Colonic mucosa (tissue), 4 donors: ENCODE data around the gene GAPVD1. TPM values are rescaled to one million over a fixed set of nuclear protein-coding genes. Genes with fewer than 3 reads are reported as not detected.

Experiments
- DNase-seq: peaks from one replicate; pipeline ENCODE4 v3.0.0-alpha.2; 2020
- H3K27ac ChIP-seq: fragments of 200-600 bp; one replicate; pipeline ENCODE4 v1.8.0; 2021
- H3K27me3 ChIP-seq: fragments of 200-600 bp; one replicate; pipeline ENCODE4 v1.8.0; 2021
- H3K36me3 ChIP-seq: fragments of 200-600 bp; one replicate; pipeline ENCODE4 v1.8.0; 2021
- H3K4me1 ChIP-seq: fragments of 200-600 bp; one replicate; pipeline ENCODE4 v1.8.0; 2021; ENCODE audit warnings: mild to moderate bottlenecking
- H3K4me3 ChIP-seq: fragments of 200-600 bp; one replicate; pipeline ENCODE4 v1.8.0; 2021
- H3K9ac ChIP-seq, 2 donors: one replicate each; pipeline ENCODE4 v1.7.0; 2013; ENCODE audit warnings: control low read depth in 2 of 2, low read depth in 2 of 2, low read length in 2 of 2
- H3K9me3 ChIP-seq: fragments of 200-600 bp; one replicate; pipeline ENCODE4 v1.8.0; 2021
- intact Hi-C: fragments of 100-400 bp; cut with DNase I; formaldehyde crosslinking; loops from one replicate; pipeline ENCODE4 v1.14.1; 2022
- total RNA-seq, 2 donors: library from RNA; stranded (reverse); fragmentation: NEBNext Ultra II Directional in 1 of 2; extraction: Animal tissue kit (Norgen Biotek cat#: 25700) in 1 of 2; gene quantifications; one replicate each; pipeline ENCODE4 v1.2.1, GENCODE V29; 2021
- TF ChIP-seq, protein P1 (sequence below): fragments of 200-600 bp; IDR thresholded peaks from one replicate; pipeline ENCODE4 v1.8.0; 2022; ENCODE audit warnings: antibody characterized with exemption, mild to moderate bottlenecking
- donor health status: healthy.
- donor health status: DM: no; HTN: no; CAD: no.
- donor health status: DM: no; HTN: no; CAD: no.

GAPVD1 gene
- total RNA-seq, 2 donors from 2014 or later, result 38.9 to 42.0 TPM

DNA sequence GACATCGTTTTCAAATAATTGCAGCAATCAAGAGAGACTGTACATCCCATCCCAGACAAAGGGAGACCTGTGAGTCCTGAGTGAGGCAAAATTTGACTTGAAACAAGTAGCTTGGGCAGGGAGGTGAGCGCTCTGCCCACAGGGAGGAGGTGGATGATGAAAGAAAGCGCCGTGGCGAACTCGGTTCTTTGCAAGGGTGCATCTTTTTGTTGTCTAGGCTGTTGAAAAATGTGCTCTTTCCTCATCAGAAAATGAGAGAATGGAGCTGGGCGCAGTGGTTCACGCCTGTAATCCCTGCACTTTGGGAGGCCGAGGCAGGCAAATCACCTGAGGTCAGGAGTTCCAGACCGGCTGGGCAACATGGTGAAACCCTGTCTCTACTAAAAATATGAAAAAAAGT is 150.5 kb downstream of the GAPVD1 start:
- Histone ChIP-seq H3K4me3 (no peak overlapping the region), H3K9ac (no peak overlapping the region), H3K27me3 (no peaks in the 10 kb centered on the region), H3K36me3 (no peaks in the 10 kb centered on the region), H3K4me1 (peaks cover 5% of the 10 kb centered on the region), H3K27ac (no peak overlapping the region), H3K9me3 (no peaks in the 10 kb centered on the region)
- DNase-seq, result no peak
- TF ChIP-seq, protein P1, sequence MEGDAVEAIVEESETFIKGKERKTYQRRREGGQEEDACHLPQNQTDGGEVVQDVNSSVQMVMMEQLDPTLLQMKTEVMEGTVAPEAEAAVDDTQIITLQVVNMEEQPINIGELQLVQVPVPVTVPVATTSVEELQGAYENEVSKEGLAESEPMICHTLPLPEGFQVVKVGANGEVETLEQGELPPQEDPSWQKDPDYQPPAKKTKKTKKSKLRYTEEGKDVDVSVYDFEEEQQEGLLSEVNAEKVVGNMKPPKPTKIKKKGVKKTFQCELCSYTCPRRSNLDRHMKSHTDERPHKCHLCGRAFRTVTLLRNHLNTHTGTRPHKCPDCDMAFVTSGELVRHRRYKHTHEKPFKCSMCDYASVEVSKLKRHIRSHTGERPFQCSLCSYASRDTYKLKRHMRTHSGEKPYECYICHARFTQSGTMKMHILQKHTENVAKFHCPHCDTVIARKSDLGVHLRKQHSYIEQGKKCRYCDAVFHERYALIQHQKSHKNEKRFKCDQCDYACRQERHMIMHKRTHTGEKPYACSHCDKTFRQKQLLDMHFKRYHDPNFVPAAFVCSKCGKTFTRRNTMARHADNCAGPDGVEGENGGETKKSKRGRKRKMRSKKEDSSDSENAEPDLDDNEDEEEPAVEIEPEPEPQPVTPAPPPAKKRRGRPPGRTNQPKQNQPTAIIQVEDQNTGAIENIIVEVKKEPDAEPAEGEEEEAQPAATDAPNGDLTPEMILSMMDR, result no peak
- intact Hi-C loops, result loop anchor here (10.0 kb wide), 1 partner anchor 143 kb away; no protein-coding TSS in a partner anchor

DNA sequence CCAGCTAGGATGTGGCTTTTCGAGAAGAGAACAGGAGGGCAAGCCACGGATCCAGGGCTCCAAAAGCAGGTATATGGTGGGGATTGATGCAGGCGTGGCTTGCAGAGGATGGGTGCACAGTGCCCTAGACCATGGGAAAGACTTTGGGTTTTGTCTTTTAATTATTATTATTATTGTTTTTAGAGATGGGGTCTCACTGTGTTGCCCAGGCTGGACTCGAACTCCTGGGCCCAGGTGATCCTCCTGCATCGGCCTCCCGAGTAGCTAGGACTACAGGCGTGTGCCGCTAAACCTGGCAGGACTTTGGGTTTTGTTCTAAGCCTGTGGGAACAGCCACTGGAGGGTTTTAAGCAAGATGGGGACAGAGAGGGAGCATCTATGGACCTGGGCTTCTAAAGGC is 152.0 kb downstream of the GAPVD1 start:
- Histone ChIP-seq H3K9ac (no peak overlapping the region), H3K4me3 (no peak overlapping the region), H3K4me1 (peaks cover 1% of the 10 kb centered on the region), H3K36me3 (no peaks in the 10 kb centered on the region), H3K27me3 (no peaks in the 10 kb centered on the region), H3K9me3 (no peaks in the 10 kb centered on the region), H3K27ac (no peak overlapping the region)
- no peak for DNase-seq
- TF ChIP-seq, protein P1, result no peak
- intact Hi-C loops, result loop anchor here (10.0 kb wide), 1 partner anchor 141 kb away; no protein-coding TSS in a partner anchor

DNA sequence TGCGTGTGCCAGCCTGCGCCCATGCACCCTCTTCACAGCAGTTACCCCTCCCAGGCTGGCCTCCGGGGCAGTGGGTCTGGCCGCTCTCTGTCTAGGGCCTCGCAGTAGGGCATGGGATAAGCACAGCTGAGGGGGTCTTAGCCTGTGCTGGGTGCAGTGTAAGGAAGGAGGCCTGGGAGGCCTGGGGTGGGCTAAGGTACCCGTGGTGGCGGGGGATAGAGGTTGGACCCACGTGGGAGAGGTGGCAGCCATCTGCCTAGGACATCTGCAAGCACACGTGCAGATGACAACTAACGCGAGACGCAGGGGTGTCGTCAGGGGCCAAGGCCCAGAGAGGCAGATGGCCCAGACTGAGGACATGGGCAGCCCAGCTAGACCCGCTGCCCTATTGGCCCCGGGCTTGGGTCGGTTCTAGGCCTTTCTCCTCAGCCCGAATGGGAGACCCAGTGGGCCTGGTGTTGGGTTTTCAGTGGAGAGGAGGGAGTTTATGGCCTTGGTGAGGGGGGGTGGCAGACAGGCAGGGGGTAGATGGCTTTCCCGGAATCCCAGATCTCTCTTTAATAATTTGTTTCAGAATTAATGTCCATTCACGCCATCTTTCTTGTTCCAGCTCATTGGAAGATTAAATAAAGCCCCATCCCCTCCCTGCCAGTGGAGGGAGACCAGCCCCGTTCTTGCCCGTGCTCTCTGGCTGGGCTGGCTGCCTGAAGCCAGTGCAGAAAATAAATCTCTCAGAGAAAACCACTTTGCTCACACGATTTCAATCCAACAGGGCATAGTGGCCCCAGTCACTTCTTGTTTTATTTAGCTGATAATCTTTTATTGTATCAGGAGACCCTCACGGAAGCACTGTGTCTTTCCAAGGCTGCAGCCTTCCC is 154.2 kb downstream of the GAPVD1 start:
- Histone ChIP-seq H3K4me1 (no peaks in the 10 kb centered on the region), H3K9me3 (no peaks in the 10 kb centered on the region), H3K27ac (no peak overlapping the region), H3K27me3 (no peaks in the 10 kb centered on the region), H3K9ac (no peak overlapping the region), H3K36me3 (no peaks in the 10 kb centered on the region), H3K4me3 (no peak overlapping the region)
- TF ChIP-seq, protein P1, result no peak
- DNase-seq, result no peak
- intact Hi-C loops, result loop anchor here (10.0 kb wide), 1 partner anchor 139 kb away; no protein-coding TSS in a partner anchor

DNA sequence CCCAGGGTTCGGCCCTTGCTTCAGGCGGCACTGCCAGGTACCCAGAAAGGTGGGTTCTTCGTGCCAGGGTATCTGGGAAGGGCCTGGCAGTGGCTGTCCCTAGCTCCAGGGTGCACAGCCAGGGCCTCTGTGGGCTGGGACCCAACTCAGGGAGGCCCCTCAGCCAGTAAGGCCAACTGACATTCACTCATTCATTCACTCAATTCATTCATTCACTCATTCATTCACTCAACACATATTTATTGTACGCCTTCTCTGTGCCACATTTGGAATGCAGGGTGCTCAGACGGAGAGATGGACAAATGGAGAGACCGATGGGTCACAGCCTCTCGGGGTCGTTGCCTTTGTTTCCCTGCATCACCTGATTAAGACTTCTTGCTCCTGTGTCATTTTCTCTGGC is 154.9 kb downstream of the GAPVD1 start:
- intact Hi-C loops, result loop anchor here (10.0 kb wide), 1 partner anchor 138 kb away; no protein-coding TSS in a partner anchor
- DNase-seq, result no peak
- TF ChIP-seq, protein P1, result no peak
- Histone ChIP-seq H3K9ac (no peak overlapping the region), H3K27me3 (no peaks in the 10 kb centered on the region), H3K36me3 (no peaks in the 10 kb centered on the region), H3K4me3 (no peak overlapping the region), H3K27ac (no peak overlapping the region), H3K4me1 (no peaks in the 10 kb centered on the region), H3K9me3 (no peaks in the 10 kb centered on the region)

Other genes starting within 250 kb of the GAPVD1 start
- gene SCAI, start 118.3 kb upstream of the GAPVD1 start, total RNA-seq, result 1 to 10 TPM; 6.7 to 8.3 TPM
- gene PPP6C, start 72.0 kb upstream of the GAPVD1 start, total RNA-seq, result 10 to 100 TPM; 48.2 to 54.7 TPM
- gene RABEPK, start 61.3 kb upstream of the GAPVD1 start, total RNA-seq, result 10 to 100 TPM in 1 of 2 donors, 1 to 10 TPM in 1; 8.0 to 17.2 TPM
- gene HSPA5, start 20.5 kb upstream of the GAPVD1 start, total RNA-seq, result 100 to 1,000 TPM; 281 to 441 TPM